Ascending aorta (tissue), 2 donors: ENCODE results near the gene GMCL2. TPM values are rescaled to one million over a fixed set of nuclear protein-coding genes. Genes with fewer than 3 reads are reported as not detected.
A peak's percentile ranks its signal among the peaks of the same experiment; 100 is the strongest.

Experiments used
- DNase-seq, 2 donors: peaks; one replicate each; pipeline ENCODE4 v3.0.0-alpha.2; 2019; ENCODE audit warnings: low spot score in 2 of 2
- H3K27ac ChIP-seq, 2 donors: fragments of 200-600 bp; sonication (generic); one replicate each; pipeline ENCODE4 v1.5.1; 2016 to 2017; ENCODE audit warnings: mild to moderate bottlenecking in 1 of 2
- H3K27me3 ChIP-seq: fragments of 200-600 bp; sonication (generic); one replicate; pipeline ENCODE4 v1.5.1; 2017
- H3K36me3 ChIP-seq, 2 donors: fragments of 200-600 bp; sonication (generic); one replicate each; pipeline ENCODE4 v1.5.1; 2016
- H3K4me1 ChIP-seq, 2 donors: fragments of 200-600 bp; sonication (generic); one replicate each; pipeline ENCODE4 v1.5.1; 2016 to 2017; ENCODE audit warnings: mild to moderate bottlenecking in 1 of 2
- H3K4me3 ChIP-seq, 2 donors: fragments of 200-600 bp; sonication (generic); one replicate each; pipeline ENCODE4 v1.5.1; 2016 to 2017; ENCODE audit warnings: mild to moderate bottlenecking in 1 of 2
- H3K9me3 ChIP-seq, 2 donors: fragments of 200-600 bp; sonication (generic); one replicate each; pipeline ENCODE4 v1.5.1; 2016
- intact Hi-C: fragments of 100-400 bp; cut with DNase I; formaldehyde crosslinking; loops from one replicate; pipeline ENCODE4 v1.15.1; 2023
- total RNA-seq: library from RNA; depleted of rRNA; stranded (reverse); fragments of >200 nt; gene quantifications from one replicate; pipeline ENCODE4 v1.1.0, GENCODE V29; 2016
- TF ChIP-seq, protein P1 (sequence below), 3 experiments: fragments of 200-600 bp in 2 of 3; fragments of 450-650 bp in 1 of 3; sonication (generic) in 2 of 3; IDR thresholded peaks; one replicate each; pipeline ENCODE4 v1.5.1; 2016 to 2019; ENCODE audit warnings: antibody characterized with exemption in 3 of 3, mild to moderate bottlenecking in 1 of 3, moderate library complexity in 1 of 3

GMCL2 gene
- total RNA-seq, 1 donor from 2014 or later = not detected

DNA sequence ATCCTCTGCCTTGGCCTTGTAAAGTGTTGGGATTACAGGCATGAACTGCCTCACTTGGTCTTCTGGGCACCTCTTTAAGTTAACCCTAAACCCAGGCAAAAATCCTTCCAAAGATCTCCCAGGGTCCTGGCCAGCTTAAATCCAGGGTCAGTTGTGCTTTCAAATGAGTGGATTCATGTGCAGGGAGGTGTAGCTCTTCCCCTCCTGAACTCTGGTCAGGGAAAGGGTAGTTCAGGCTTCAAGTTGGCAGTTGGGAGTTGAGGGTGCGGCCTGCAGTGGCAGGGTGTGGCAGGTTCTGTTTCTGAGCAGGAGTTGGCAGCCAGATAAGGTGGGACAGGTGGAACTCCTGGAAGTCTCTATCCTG is 20.7 kb upstream of the GMCL2 start:
- TF ChIP-seq, protein P1, sequence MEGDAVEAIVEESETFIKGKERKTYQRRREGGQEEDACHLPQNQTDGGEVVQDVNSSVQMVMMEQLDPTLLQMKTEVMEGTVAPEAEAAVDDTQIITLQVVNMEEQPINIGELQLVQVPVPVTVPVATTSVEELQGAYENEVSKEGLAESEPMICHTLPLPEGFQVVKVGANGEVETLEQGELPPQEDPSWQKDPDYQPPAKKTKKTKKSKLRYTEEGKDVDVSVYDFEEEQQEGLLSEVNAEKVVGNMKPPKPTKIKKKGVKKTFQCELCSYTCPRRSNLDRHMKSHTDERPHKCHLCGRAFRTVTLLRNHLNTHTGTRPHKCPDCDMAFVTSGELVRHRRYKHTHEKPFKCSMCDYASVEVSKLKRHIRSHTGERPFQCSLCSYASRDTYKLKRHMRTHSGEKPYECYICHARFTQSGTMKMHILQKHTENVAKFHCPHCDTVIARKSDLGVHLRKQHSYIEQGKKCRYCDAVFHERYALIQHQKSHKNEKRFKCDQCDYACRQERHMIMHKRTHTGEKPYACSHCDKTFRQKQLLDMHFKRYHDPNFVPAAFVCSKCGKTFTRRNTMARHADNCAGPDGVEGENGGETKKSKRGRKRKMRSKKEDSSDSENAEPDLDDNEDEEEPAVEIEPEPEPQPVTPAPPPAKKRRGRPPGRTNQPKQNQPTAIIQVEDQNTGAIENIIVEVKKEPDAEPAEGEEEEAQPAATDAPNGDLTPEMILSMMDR (IDR thresholded peaks at IDR 0.05) = no peak
- Histone ChIP-seq H3K36me3 (peaks cover 62 to 63% of the 10 kb centered on the region in 2 donors), H3K27me3 (no peaks in the 10 kb centered on the region), H3K4me3 (no peak overlapping the region), H3K4me1 (peaks cover 8 to 17% of the 10 kb centered on the region in 2 donors), H3K27ac (no peak overlapping the region), H3K9me3 (no peaks in the 10 kb centered on the region)
- intact Hi-C loops = loop anchor here (10.0 kb wide), 2 partner anchors 783 to 1867 kb away; partner anchors contain the start of genes GRK6 and RNF130
- peak in 1 of 2 donors; percentile 44 for DNase-seq

DNA sequence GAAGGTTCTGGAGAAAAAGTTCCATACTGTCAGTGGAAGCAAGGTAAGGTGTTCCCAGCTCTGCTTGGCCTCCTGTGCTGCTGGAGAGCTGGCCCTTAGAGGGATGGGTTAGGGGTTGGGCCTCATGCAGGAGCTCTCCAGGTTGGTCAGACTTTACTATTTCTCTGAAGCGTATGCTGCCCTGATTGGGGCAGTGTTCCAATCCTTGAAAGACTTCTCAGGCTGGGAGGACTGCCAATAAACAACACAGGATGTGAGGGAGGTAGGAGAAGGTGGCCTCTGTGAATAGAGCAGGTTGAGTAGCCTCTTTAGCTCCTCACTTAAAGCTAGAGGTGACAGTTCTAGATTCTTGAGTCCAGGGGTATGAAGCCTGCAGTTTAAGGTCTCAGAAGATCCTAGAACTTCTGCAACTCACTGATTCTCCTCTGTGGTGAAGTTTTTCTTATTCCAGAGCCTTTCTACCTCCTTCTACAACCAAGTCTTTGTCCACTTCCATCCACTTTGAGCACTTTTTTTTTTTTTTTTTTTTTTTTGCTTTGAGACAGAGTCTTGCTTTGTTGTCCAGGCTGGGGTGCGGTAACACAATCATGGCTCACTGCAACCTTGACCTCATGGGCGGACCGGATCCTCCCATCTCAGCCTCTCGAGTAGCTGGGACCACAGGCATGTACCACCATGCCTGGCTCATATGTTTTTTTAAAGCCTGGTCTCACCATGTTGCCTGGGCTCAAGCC is 20.2 kb upstream of the GMCL2 start:
- TF ChIP-seq, protein P1 (IDR thresholded peaks at IDR 0.05) = no peak
- intact Hi-C loops = loop anchor here (10.0 kb wide), 2 partner anchors 783 to 1867 kb away; partner anchors contain the start of genes GRK6 and RNF130
- Histone ChIP-seq H3K27me3 (no peaks in the 10 kb centered on the region), H3K4me3 (peak overlapping the region in 1 of 2 donors; percentile 97), H3K27ac (no peak overlapping the region), H3K36me3 (peaks cover 56 to 58% of the 10 kb centered on the region in 2 donors), H3K4me1 (peaks cover 8 to 17% of the 10 kb centered on the region in 2 donors), H3K9me3 (no peaks in the 10 kb centered on the region)
- peak in 1 of 2 donors; percentile 62 for DNase-seq

DNA sequence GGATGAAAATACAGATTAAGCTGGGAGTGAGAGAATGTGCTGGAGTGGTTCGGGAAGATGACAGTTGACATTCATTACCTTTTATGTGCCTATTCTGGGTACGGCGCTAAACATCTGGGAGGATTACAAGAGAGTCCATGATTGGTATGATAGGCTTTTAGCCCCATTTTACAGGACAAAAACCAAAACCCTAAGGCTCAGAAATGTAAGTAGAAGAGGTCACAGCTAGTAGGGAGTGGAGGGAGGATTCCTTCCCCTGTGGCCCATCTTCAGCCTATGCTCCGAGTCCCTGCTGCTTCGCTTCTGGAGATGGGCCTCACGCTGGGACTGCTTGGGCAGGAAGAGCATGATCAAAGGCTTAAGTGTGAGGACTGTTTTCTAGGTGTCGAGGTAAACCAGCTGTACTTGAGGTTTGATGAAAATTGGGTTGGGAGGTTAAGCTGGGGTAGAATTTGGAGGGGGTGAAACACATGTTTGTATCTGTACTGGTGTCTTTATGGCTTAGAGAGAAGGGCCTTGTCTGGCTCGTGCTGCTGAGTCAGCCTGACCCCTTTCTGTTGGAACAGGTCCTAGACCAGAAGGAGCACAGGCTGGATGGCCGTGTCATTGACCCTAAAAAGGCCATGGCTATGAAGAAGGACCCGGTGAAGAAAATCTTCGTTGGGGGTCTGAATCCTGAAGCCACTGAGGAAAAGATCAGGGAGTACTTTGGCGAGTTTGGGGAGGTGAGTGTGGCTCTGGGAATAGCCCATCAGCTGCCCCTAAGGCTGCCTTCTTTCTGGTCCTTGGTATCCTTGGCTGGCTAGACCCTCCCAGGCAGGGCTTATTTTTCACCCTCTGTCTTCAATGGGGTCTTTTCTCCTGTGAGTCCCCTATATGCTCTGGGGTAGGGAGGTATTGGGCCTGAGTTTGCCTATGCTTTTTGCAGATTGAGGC is 19.3 kb upstream of the GMCL2 start:
- peaks cover 47 to 49% of the 10 kb centered on the region in 2 donors for H3K36me3 ChIP-seq
- TF ChIP-seq, protein P1 (IDR thresholded peaks at IDR 0.05) = no peak
- peak overlapping the region; percentile 92 to 96 for H3K27ac ChIP-seq
- peak overlapping the region; percentile 97 to 100 for H3K4me3 ChIP-seq
- H3K4me1 ChIP-seq = peaks cover 8 to 17% of the 10 kb centered on the region in 2 donors
- no peaks in the 10 kb centered on the region for H3K27me3 ChIP-seq
- DNase-seq = peak in 1 of 2 donors; percentile 53
- intact Hi-C loops = loop anchor here (10.0 kb wide), 2 partner anchors 782 to 1868 kb away; partner anchors contain the start of genes GRK6 and RNF130
- H3K9me3 ChIP-seq = no peaks in the 10 kb centered on the region

DNA sequence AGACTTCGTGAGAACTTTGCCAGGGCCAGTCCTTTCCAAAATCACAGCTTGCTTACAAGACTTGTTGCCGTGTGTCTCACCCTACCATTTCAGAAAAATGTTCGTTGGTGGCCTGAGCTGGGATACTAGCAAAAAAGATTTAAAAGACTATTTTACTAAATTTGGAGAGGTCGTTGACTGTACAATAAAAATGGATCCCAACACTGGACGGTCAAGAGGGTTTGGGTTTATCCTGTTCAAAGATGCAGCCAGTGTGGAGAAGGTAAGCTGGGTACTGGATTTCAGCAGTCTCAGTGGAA is 18.5 kb upstream of the GMCL2 start:
- Histone ChIP-seq H3K36me3 (peaks cover 40 to 41% of the 10 kb centered on the region in 2 donors), H3K27me3 (no peaks in the 10 kb centered on the region), H3K4me3 (peak overlapping the region; percentile 97 to 100), H3K9me3 (no peaks in the 10 kb centered on the region), H3K27ac (peak overlapping the region; percentile 92 to 96), H3K4me1 (peaks cover 8 to 17% of the 10 kb centered on the region in 2 donors)
- DNase-seq = no peak
- TF ChIP-seq, protein P1 (IDR thresholded peaks at IDR 0.05) = no peak
- intact Hi-C loops = loop anchor here (1.0 to 10.0 kb wide), 3 partner anchors 27 to 1869 kb away; partner anchors contain the start of genes GRK6, PHYKPL and RNF130

DNA sequence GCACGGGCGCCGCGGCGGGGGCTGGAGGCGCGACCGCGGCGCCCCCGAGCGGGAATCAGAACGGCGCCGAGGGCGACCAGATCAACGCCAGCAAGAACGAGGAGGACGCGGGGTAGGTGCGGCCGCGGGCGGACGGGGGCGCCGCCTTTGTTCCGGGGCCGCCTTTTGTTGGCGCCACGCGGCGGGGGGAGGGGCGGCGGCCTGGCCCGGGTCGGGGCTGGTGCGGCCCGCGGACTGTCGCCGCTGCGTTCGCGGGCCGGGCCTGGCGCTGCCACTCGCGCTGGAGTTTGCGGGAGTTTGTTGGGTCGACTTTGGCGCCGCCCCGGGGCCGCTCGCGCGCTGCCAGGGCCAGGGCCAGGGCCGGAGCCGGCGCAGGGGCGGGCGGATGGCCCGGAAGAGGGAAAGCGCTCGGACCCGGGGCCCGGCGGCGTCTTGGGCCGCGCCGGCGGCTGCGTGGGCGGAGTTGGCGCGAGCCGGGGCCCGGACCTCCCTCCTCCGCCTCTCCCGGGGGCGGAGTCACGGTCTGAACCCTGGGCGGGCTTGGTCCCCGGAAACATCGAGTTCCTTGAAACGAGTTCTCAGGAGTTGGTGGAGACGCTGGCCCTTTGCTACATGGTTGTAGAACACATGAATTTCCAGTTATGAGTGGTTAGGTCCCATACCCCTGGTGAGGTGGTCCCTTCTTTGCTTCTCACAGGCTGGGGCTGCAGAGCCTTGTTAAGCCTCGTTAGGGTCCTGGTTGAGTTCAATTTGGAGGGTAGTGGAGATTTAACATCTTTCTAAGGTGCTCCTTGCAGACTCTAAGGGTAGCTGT is 18.0 kb upstream of the GMCL2 start:
- intact Hi-C loops = loop anchor here (1.0 to 10.0 kb wide), 5 partner anchors 27 to 1870 kb away; partner anchors contain the start of genes GRK6, PHYKPL, RMND5B and RNF130
- peak in 1 of 2 donors; percentile 85 for DNase-seq
- Histone ChIP-seq H3K36me3 (peaks cover 34 to 36% of the 10 kb centered on the region in 2 donors), H3K27ac (peak overlapping the region; percentile 92 to 96), H3K9me3 (no peaks in the 10 kb centered on the region), H3K4me1 (peaks cover 8 to 17% of the 10 kb centered on the region in 2 donors), H3K27me3 (no peaks in the 10 kb centered on the region), H3K4me3 (peak overlapping the region; percentile 97 to 100)
- TF ChIP-seq, protein P1 (IDR thresholded peaks at IDR 0.05) = no peak
